ENCODE data around the gene DNAJC16. TPM values are rescaled to one million over a fixed set of nuclear protein-coding genes. Genes with fewer than 3 reads are reported as not detected.
"Not testable (repeated sequence)": the region's sequence is repeated elsewhere in the genome, so short reads cannot be mapped to it uniquely, and the experiment has no call there.

The DNAJC16 gene
- total RNA-seq, 1 donor from 2014 or later = 33.6 TPM

DNA sequence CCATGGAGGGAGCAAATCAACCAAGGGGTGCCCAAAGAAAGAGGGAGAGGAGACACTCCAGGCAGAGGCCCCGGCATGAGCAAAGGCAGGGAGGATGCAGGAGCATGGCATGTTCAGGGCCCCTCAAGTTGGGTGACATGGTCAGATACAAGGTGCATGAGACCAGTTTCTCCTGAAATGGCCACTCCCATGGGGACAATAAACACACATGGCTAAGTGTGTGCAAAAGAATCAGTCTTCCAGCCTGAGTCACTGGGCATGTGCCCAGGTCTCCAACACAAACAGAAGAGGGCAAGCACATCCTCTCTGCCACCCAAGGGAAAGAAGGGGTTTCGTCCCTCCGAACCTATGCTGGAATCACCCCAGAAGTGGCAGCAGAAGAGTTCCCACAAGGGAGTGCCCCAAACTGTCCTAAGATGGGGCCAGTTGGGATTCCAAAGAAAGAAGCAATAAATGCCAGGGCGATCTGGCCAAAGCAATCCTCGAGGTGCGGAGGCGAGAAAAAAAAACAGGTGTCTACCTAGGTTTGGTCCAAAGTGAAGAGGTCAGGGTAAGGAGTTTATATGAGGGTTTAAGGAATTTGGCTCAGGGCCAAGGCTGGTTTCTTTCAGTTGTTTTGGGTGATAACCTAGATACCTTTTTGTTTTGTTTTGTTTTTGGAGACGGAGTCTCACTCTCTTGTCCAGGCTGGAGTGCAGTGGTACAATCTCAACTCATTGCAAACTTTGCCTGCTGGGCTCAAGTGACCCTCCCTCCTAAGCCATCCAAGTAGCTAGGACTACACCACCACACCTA is 15.8 kb upstream of the DNAJC16 start:
- H3K4me1 Mint-ChIP-seq = no peaks in the 10 kb centered on the region

DNA sequence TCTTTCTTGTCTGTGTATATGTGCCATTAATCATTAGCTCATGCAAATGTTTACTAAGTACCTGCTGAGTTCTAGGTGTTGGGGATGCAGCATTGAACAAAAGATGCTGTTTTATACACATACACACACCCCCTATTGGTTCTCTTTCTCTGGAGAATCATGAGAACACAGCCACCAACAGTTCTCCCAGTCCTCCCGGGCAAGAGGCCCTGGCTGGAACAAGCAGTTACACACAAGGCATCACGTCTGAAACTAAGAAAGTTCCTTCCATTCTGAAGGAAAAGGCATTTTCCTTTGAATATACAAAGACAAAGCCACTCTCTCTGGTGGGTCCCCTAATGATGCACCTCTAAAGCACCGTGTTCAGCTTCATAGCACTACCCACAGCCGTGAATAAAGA is 13.5 kb upstream of the DNAJC16 start:
- H3K9me3 ChIP-seq (ENCODE audit: low read depth) = no peaks in the 10 kb centered on the region
- Mint-ChIP-seq H3K9me3 (no peaks in the 10 kb centered on the region), H3K36me3 (peaks cover 9% of the 10 kb centered on the region), H3K27me3 (ENCODE audit: insufficient read depth, low read depth) (no peaks in the 10 kb centered on the region), H3K4me3 (no peak overlapping the region), H3K4me1 (no peaks in the 10 kb centered on the region), H3K27ac (no peak overlapping the region)
- no peak for DNase-seq (ENCODE audit: low spot score)
- H3K27me3 ChIP-seq = no peaks in the 10 kb centered on the region
- H3K36me3 ChIP-seq = no peaks in the 10 kb centered on the region
- H2AFZ ChIP-seq (replicated peaks) = no peak overlapping the region
- no peaks in the 10 kb centered on the region for H3K4me1 ChIP-seq
- H3K9ac ChIP-seq = no peak overlapping the region
- H4K20me1 ChIP-seq (ENCODE audit: low read depth) = no peaks in the 10 kb centered on the region
- H3K4me2 ChIP-seq = no peak overlapping the region
- no peak overlapping the region for H3K27ac ChIP-seq
- no peak overlapping the region for H3K4me3 ChIP-seq
- no peaks in the 10 kb centered on the region for H3F3A ChIP-seq (ENCODE audit: low read depth)
- H3K79me2 ChIP-seq (ENCODE audit: low read depth) = no peaks in the 10 kb centered on the region
- TF ChIP-seq, protein P1, sequence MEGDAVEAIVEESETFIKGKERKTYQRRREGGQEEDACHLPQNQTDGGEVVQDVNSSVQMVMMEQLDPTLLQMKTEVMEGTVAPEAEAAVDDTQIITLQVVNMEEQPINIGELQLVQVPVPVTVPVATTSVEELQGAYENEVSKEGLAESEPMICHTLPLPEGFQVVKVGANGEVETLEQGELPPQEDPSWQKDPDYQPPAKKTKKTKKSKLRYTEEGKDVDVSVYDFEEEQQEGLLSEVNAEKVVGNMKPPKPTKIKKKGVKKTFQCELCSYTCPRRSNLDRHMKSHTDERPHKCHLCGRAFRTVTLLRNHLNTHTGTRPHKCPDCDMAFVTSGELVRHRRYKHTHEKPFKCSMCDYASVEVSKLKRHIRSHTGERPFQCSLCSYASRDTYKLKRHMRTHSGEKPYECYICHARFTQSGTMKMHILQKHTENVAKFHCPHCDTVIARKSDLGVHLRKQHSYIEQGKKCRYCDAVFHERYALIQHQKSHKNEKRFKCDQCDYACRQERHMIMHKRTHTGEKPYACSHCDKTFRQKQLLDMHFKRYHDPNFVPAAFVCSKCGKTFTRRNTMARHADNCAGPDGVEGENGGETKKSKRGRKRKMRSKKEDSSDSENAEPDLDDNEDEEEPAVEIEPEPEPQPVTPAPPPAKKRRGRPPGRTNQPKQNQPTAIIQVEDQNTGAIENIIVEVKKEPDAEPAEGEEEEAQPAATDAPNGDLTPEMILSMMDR (IDR thresholded peaks at IDR 0.05) = no peak
- no peak for TF ChIP-seq EZH2phosphoT487 (IDR thresholded peaks at IDR 0.05)
- no peak for TF ChIP-seq EZH2 (IDR thresholded peaks at IDR 0.05)

More for the DNA sequence above, 15.8 kb upstream of the DNAJC16 start:
- Histone ChIP-seq H3K9ac (no peak overlapping the region), H3K9me3 (ENCODE audit: low read depth) (no peaks in the 10 kb centered on the region), H3K27ac (no peak overlapping the region), H3K4me2 (no peak overlapping the region), H4K20me1 (ENCODE audit: low read depth) (no peaks in the 10 kb centered on the region), H2AFZ (replicated peaks) (no peak overlapping the region), H3F3A (ENCODE audit: low read depth) (no peaks in the 10 kb centered on the region), H3K36me3 (no peaks in the 10 kb centered on the region), H3K79me2 (ENCODE audit: low read depth) (no peaks in the 10 kb centered on the region), H3K4me3 (no peak overlapping the region), H3K27me3 (no peaks in the 10 kb centered on the region), H3K4me1 (no peaks in the 10 kb centered on the region)
- Mint-ChIP-seq H3K4me3 (no peak overlapping the region), H3K27ac (no peak overlapping the region), H3K9me3 (no peaks in the 10 kb centered on the region), H3K27me3 (ENCODE audit: insufficient read depth, low read depth) (no peaks in the 10 kb centered on the region), H3K36me3 (peaks cover 5% of the 10 kb centered on the region)
- DNase-seq (ENCODE audit: low spot score) = no peak
- TF ChIP-seq EZH2phosphoT487 (IDR thresholded peaks at IDR 0.05) (no peak), EZH2 (IDR thresholded peaks at IDR 0.05) (no peak)
- TF ChIP-seq, protein P1 (IDR thresholded peaks at IDR 0.05) = no peak

DNA sequence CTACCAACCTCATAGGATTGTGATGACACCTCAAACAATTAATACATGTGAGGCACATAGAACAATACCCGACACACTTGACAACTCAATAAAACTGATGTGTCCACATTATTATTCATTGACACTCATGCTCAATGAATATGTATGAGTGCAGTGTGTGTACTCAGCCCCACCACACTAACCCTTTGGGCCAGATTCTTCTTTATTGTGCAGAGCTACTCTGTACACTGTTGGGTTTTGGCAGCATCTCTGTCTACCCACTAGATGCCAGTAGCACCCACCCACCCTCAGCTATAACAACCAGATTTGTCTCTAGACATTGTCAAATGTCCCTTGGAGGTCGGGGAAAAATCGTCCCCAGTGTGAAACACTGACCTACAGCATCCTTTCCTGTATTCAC is 12.7 kb upstream of the DNAJC16 start:
- Histone ChIP-seq H3K9me3 (ENCODE audit: low read depth) (no peaks in the 10 kb centered on the region), H3K4me2 (no peak overlapping the region), H3K79me2 (ENCODE audit: low read depth) (no peaks in the 10 kb centered on the region), H3K4me3 (no peak overlapping the region), H3K27me3 (no peaks in the 10 kb centered on the region), H2AFZ (replicated peaks) (no peak overlapping the region), H3K27ac (no peak overlapping the region), H3K36me3 (no peaks in the 10 kb centered on the region), H4K20me1 (ENCODE audit: low read depth) (no peaks in the 10 kb centered on the region), H3K9ac (no peak overlapping the region), H3F3A (ENCODE audit: low read depth) (no peaks in the 10 kb centered on the region), H3K4me1 (no peaks in the 10 kb centered on the region)
- no peaks in the 10 kb centered on the region for H3K4me1 Mint-ChIP-seq
- H3K36me3 Mint-ChIP-seq = peaks cover 9% of the 10 kb centered on the region
- H3K27ac Mint-ChIP-seq = peak overlapping the region; percentile 31
- DNase-seq (ENCODE audit: low spot score) = no peak
- H3K27me3 Mint-ChIP-seq (ENCODE audit: insufficient read depth, low read depth) = no peaks in the 10 kb centered on the region
- no peaks in the 10 kb centered on the region for H3K9me3 Mint-ChIP-seq
- TF ChIP-seq EZH2phosphoT487 (IDR thresholded peaks at IDR 0.05) = no peak
- TF ChIP-seq, protein P1 (IDR thresholded peaks at IDR 0.05) = no peak
- TF ChIP-seq EZH2 (IDR thresholded peaks at IDR 0.05) = no peak
- no peak overlapping the region for H3K4me3 Mint-ChIP-seq

DNA sequence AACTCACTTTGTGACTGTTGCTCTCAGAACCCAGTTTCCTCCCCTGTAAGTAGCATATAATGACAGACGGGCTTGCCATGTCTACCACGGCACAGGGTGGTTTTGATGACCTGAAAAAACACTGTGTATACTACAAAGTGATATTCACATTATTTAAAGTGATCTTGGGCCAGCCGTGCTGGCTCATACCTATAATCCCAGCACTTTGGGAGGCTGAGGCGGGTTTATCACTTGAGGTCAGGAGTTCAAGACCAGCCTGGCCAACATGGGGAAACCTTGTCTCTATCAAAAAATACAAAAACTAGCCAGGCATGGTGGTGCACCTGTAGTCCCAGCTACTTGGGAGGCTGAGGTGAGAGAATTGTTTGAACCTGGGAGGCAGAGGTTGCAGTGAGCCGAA is 12.1 kb upstream of the DNAJC16 start:
- H3K4me3 ChIP-seq; H3K27me3 Mint-ChIP-seq (ENCODE audit: insufficient read depth, low read depth); H3K4me2 ChIP-seq; H3K9me3 Mint-ChIP-seq; H3K36me3 ChIP-seq; H3F3A ChIP-seq (ENCODE audit: low read depth); H3K27ac ChIP-seq; H3K4me1 Mint-ChIP-seq; H2AFZ ChIP-seq (replicated peaks); H3K4me1 ChIP-seq; H3K36me3 Mint-ChIP-seq; H3K79me2 ChIP-seq (ENCODE audit: low read depth); H3K9ac ChIP-seq; H3K27ac Mint-ChIP-seq; H3K4me3 Mint-ChIP-seq; H4K20me1 ChIP-seq (ENCODE audit: low read depth); H3K27me3 ChIP-seq; DNase-seq (ENCODE audit: low spot score); H3K9me3 ChIP-seq (ENCODE audit: low read depth): not testable (repeated sequence)

Measured in neural progenitor cell (in vitro differentiated cells).